Measurements from ENCODE around the gene MBTD1. TPM values are rescaled to one million over a fixed set of nuclear protein-coding genes. Genes with fewer than 3 reads are reported as not detected.
"Not testable (repeated sequence)": the region's sequence is repeated elsewhere in the genome, so short reads cannot be mapped to it uniquely, and the experiment has no call there.

The MBTD1 gene
- total RNA-seq, 6 donors from 2014 or later: 9.6 to 37.7 (median 14.1) TPM

DNA sequence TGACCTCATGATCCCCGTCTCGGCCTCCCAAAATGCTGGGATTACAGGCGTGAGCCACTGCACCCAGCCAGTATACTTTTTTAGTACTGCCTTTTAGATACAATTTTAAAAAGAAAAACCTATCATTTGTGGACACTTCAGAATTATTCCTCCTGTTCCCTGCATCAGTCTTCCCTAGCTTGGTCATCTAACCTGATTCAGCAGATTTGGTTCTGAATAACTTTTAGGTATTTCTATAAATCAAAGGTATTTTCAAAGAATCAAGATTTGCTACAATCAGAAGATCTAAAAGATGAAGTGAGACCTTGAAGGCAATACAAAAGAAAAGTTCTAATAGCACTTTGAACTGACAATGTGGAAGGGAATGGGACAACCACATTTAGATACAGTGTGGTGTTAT, 30.0 kb downstream of the MBTD1 start:
- no peak overlapping the region for H3K27ac ChIP-seq
- ATAC-seq (ENCODE audit: low FRiP score in 2 of 2) (no peak), DNase-seq (no peak)
- H3K36me3 ChIP-seq: no peaks in the 10 kb centered on the region
- TF ChIP-seq POLR2A (IDR thresholded peaks at IDR 0.05): no peak
- no peak for TF ChIP-seq POLR2AphosphoS5 (IDR thresholded peaks at IDR 0.05)
- TF ChIP-seq EP300 (IDR thresholded peaks at IDR 0.05): no peak
- TF ChIP-seq CTCF (IDR thresholded peaks at IDR 0.05): no peak
- no peak overlapping the region for H3K4me3 ChIP-seq
- H3K27me3 ChIP-seq: no peaks in the 10 kb centered on the region
- no peaks in the 10 kb centered on the region for H3K9me3 ChIP-seq
- H3K4me1 ChIP-seq: peaks cover 0 to 6% (median 0%) of the 10 kb centered on the region in 4 donors
- WGBS, 2 donors: 96 to 100% methylated on average over 3 of the region's 3 CpGs

DNA sequence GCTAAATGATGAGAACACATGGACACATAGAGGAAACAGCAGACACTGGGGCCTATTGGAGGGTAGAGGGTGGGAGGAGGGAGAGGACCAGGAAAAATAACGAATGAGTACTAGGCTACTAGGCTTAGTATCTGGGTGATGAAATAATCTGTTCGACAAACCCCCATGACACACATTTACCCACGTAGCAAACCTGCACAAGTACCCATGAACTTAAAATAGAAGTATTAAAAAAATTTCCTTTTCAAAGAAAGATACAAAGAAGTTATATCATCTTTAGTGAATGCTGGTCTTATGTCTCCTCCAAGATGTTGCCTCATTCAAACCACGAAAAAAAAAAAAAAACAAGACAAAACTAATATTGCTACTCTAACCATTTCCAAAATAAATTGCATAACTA, 31.7 kb downstream of the MBTD1 start:
- TF ChIP-seq EP300 (IDR thresholded peaks at IDR 0.05) (no peak), POLR2A (IDR thresholded peaks at IDR 0.05) (no peak)
- Histone ChIP-seq H3K9me3 (no peaks in the 10 kb centered on the region), H3K4me1 (peaks cover 0 to 6% (median 0%) of the 10 kb centered on the region in 4 donors), H3K36me3 (peaks cover 0 to 7% (median 2%) of the 10 kb centered on the region in 4 donors), H3K4me3 (no peak overlapping the region), H3K27ac (no peak overlapping the region), H3K27me3 (no peaks in the 10 kb centered on the region)
- 60 to 73% methylated on average over 4 of the region's 4 CpGs for WGBS, 2 donors
- DNase-seq (no peak), ATAC-seq (ENCODE audit: low FRiP score in 2 of 2) (peak in 1 of 2 donors; percentile 77)

GRCh38 chr17:51225523-51225922, 34.3 kb downstream of the MBTD1 start:
- peaks cover 0 to 23% (median 9%) of the 10 kb centered on the region in 4 donors for H3K36me3 ChIP-seq
- not testable (repeated sequence) for H3K9me3 ChIP-seq; ATAC-seq (ENCODE audit: low FRiP score in 2 of 2); H3K4me3 ChIP-seq; H3K27me3 ChIP-seq; H3K27ac ChIP-seq; DNase-seq; H3K4me1 ChIP-seq
- 85 to 94% methylated on average over 7 of the region's 7 CpGs for WGBS, 2 donors

GRCh38 chr17:51224402-51225262, 35.2 kb downstream of the MBTD1 start:
- no peaks in the 10 kb centered on the region for H3K9me3 ChIP-seq
- no peak for ATAC-seq (ENCODE audit: low FRiP score in 2 of 2)
- H3K36me3 ChIP-seq: peaks cover 0 to 32% (median 16%) of the 10 kb centered on the region in 4 donors
- peaks cover 0 to 6% (median 0%) of the 10 kb centered on the region in 4 donors for H3K4me1 ChIP-seq
- peak overlapping the region in 2 of 4 donors; percentile 1 to 29 for H3K27ac ChIP-seq
- no peaks in the 10 kb centered on the region for H3K27me3 ChIP-seq
- DNase-seq: no peak
- no peak overlapping the region for H3K4me3 ChIP-seq
- TF ChIP-seq POLR2AphosphoS5 (IDR thresholded peaks at IDR 0.05): no peak
- TF ChIP-seq CTCF (IDR thresholded peaks at IDR 0.05): no peak
- no peak for TF ChIP-seq EP300 (IDR thresholded peaks at IDR 0.05)
- no peak for TF ChIP-seq POLR2A (IDR thresholded peaks at IDR 0.05)
- 39 to 44% methylated on average over 10 of the region's 10 CpGs for WGBS, 2 donors

DNA sequence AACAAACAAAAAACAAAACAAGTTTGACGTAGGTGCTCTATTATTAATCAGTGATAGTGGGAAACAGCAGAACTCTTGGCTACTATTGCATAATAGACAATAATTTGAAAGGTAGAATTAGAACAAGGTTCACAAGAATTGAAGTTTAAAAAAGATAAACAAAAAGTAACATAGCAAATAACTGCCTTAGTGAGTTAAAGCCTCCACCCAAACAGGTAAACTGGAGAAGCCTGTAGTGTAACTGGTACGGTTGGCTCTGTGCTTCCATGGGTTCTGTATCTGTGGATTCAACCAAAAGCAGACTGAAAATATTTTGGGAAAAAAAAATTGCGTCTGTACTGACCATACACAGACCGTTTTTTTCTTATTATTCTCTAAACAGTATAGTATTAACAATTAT, 38.5 kb downstream of the MBTD1 start:
- DNase-seq (no peak), ATAC-seq (ENCODE audit: low FRiP score in 2 of 2) (no peak)
- TF ChIP-seq CTCF (IDR thresholded peaks at IDR 0.05): no peak
- TF ChIP-seq EP300 (IDR thresholded peaks at IDR 0.05): no peak
- no peak for TF ChIP-seq POLR2A (IDR thresholded peaks at IDR 0.05)
- TF ChIP-seq POLR2AphosphoS5 (IDR thresholded peaks at IDR 0.05): no peak
- no peaks in the 10 kb centered on the region for H3K4me1 ChIP-seq
- no peaks in the 10 kb centered on the region for H3K9me3 ChIP-seq
- H3K27ac ChIP-seq: no peak overlapping the region
- no peak overlapping the region for H3K4me3 ChIP-seq
- WGBS, 2 donors: 87 to 88% methylated on average over 4 of the region's 4 CpGs
- H3K36me3 ChIP-seq: peaks cover 6 to 64% (median 28%) of the 10 kb centered on the region in 4 donors
- H3K27me3 ChIP-seq: no peaks in the 10 kb centered on the region

Data from upper lobe of left lung (tissue), 6 donors.